ENCODE measurements around the gene LYRM9.
"Not testable (repeated sequence)": the region's sequence is repeated elsewhere in the genome, so short reads cannot be mapped to it uniquely, and the experiment has no call there.

LYRM9 gene

GRCh38 chr17:27917000-27917399, 23.8 kb upstream of the LYRM9 start:
- Histone ChIP-seq H3K36me3 (ENCODE audit: insufficient read depth, insufficient read length, low read length) (no peaks in the 10 kb centered on the region), H3K4me3 (ENCODE audit: insufficient read length, low read depth) (no peak overlapping the region), H3K9ac (ENCODE audit: insufficient read length, low read depth) (no peak overlapping the region), H3K9me3 (ENCODE audit: insufficient read depth, low read length) (no peaks in the 10 kb centered on the region), H3K27me3 (ENCODE audit: insufficient read depth, insufficient read length) (peaks cover 95% of the 10 kb centered on the region), H3K4me1 (ENCODE audit: insufficient read depth, insufficient read length) (peaks cover 3% of the 10 kb centered on the region)
- DNase-seq (ENCODE audit: low read depth, low spot score), result no peak
- no peak for TF ChIP-seq SUZ12 (IDR thresholded peaks at IDR 0.05; ENCODE audit: extremely low read depth, insufficient read depth, insufficient read length)
- no peak for TF ChIP-seq ZNF274 (IDR thresholded peaks at IDR 0.05; ENCODE audit: low read depth, low read length)
- no peak for TF ChIP-seq YY1 (IDR thresholded peaks at IDR 0.05; ENCODE audit: insufficient read depth, insufficient read length)

- peaks cover 95% of the 10 kb centered on the region for H3K27me3 ChIP-seq (ENCODE audit: insufficient read depth, insufficient read length)
- peaks cover 3% of the 10 kb centered on the region for H3K4me1 ChIP-seq (ENCODE audit: insufficient read depth, insufficient read length)
- no peaks in the 10 kb centered on the region for H3K9me3 ChIP-seq (ENCODE audit: insufficient read depth, low read length)
- no peaks in the 10 kb centered on the region for H3K36me3 ChIP-seq (ENCODE audit: insufficient read depth, insufficient read length, low read length)
- DNase-seq (ENCODE audit: low read depth, low spot score), result peak; percentile 62
- no peak for TF ChIP-seq SUZ12 (IDR thresholded peaks at IDR 0.05; ENCODE audit: extremely low read depth, insufficient read depth, insufficient read length)
- no peak for TF ChIP-seq YY1 (IDR thresholded peaks at IDR 0.05; ENCODE audit: insufficient read depth, insufficient read length)
- TF ChIP-seq ZNF274 (IDR thresholded peaks at IDR 0.05; ENCODE audit: low read depth, low read length), result no peak
- no peak overlapping the region for H3K9ac ChIP-seq (ENCODE audit: insufficient read length, low read depth)
- H3K4me3 ChIP-seq (ENCODE audit: insufficient read length, low read depth), result no peak overlapping the region
Measured at GRCh38 chr17:27915709-27916108, 22.5 kb upstream of the LYRM9 start.

GRCh38 chr17:27914382-27914781, 21.2 kb upstream of the LYRM9 start:
- Histone ChIP-seq H3K27me3 (ENCODE audit: insufficient read depth, insufficient read length) (peaks cover 95% of the 10 kb centered on the region), H3K4me1 (ENCODE audit: insufficient read depth, insufficient read length) (peaks cover 3% of the 10 kb centered on the region), H3K36me3 (ENCODE audit: insufficient read depth, insufficient read length, low read length) (no peaks in the 10 kb centered on the region), H3K4me3 (ENCODE audit: insufficient read length, low read depth) (no peak overlapping the region), H3K9ac (ENCODE audit: insufficient read length, low read depth) (no peak overlapping the region), H3K9me3 (ENCODE audit: insufficient read depth, low read length) (no peaks in the 10 kb centered on the region)
- TF ChIP-seq YY1 (IDR thresholded peaks at IDR 0.05; ENCODE audit: insufficient read depth, insufficient read length), result no peak
- TF ChIP-seq SUZ12 (IDR thresholded peaks at IDR 0.05; ENCODE audit: extremely low read depth, insufficient read depth, insufficient read length), result no peak
- no peak for DNase-seq (ENCODE audit: low read depth, low spot score)

- TF ChIP-seq YY1 (IDR thresholded peaks at IDR 0.05; ENCODE audit: insufficient read depth, insufficient read length), result no peak
- TF ChIP-seq SUZ12 (IDR thresholded peaks at IDR 0.05; ENCODE audit: extremely low read depth, insufficient read depth, insufficient read length), result no peak
- no peak for TF ChIP-seq ZNF274 (IDR thresholded peaks at IDR 0.05; ENCODE audit: low read depth, low read length)
- H3K4me1 ChIP-seq (ENCODE audit: insufficient read depth, insufficient read length), result peaks cover 3% of the 10 kb centered on the region
- no peaks in the 10 kb centered on the region for H3K9me3 ChIP-seq (ENCODE audit: insufficient read depth, low read length)
- no peak overlapping the region for H3K4me3 ChIP-seq (ENCODE audit: insufficient read length, low read depth)
- no peak for DNase-seq (ENCODE audit: low read depth, low spot score)
- no peak overlapping the region for H3K9ac ChIP-seq (ENCODE audit: insufficient read length, low read depth)
- peaks cover 95% of the 10 kb centered on the region for H3K27me3 ChIP-seq (ENCODE audit: insufficient read depth, insufficient read length)
- H3K36me3 ChIP-seq (ENCODE audit: insufficient read depth, insufficient read length, low read length), result no peaks in the 10 kb centered on the region
Measured at GRCh38 chr17:27912964-27913363, 19.8 kb upstream of the LYRM9 start.

- peaks cover 95% of the 10 kb centered on the region for H3K27me3 ChIP-seq (ENCODE audit: insufficient read depth, insufficient read length)
- not testable (repeated sequence) for H3K4me1 ChIP-seq (ENCODE audit: insufficient read depth, insufficient read length); H3K4me3 ChIP-seq (ENCODE audit: insufficient read length, low read depth); H3K9me3 ChIP-seq (ENCODE audit: insufficient read depth, low read length); H3K9ac ChIP-seq (ENCODE audit: insufficient read length, low read depth); DNase-seq (ENCODE audit: low read depth, low spot score); H3K36me3 ChIP-seq (ENCODE audit: insufficient read depth, insufficient read length, low read length)
Measured at GRCh38 chr17:27912299-27912698, 19.1 kb upstream of the LYRM9 start.

GRCh38 chr17:27907976-27908558, 14.9 kb upstream of the LYRM9 start:
- Histone ChIP-seq H3K9me3 (ENCODE audit: insufficient read depth, low read length) (peaks cover 8% of the 10 kb centered on the region; the same call in 1 of the 2 replicates), H3K27me3 (ENCODE audit: insufficient read depth, insufficient read length) (peaks cover 96% of the 10 kb centered on the region), H3K4me1 (ENCODE audit: insufficient read depth, insufficient read length) (no peaks in the 10 kb centered on the region), H3K9ac (ENCODE audit: insufficient read length, low read depth) (no peak overlapping the region), H3K4me3 (ENCODE audit: insufficient read length, low read depth) (no peak overlapping the region), H3K36me3 (ENCODE audit: insufficient read depth, insufficient read length, low read length) (no peaks in the 10 kb centered on the region)
- no peak for TF ChIP-seq SUZ12 (IDR thresholded peaks at IDR 0.05; ENCODE audit: extremely low read depth, insufficient read depth, insufficient read length)
- TF ChIP-seq YY1 (IDR thresholded peaks at IDR 0.05; ENCODE audit: insufficient read depth, insufficient read length), result no peak
- TF ChIP-seq ZNF274 (IDR thresholded peaks at IDR 0.05; ENCODE audit: low read depth, low read length), result no peak
- no peak for DNase-seq (ENCODE audit: low read depth, low spot score)

- DNase-seq (ENCODE audit: low read depth, low spot score), result no peak
- Histone ChIP-seq H3K4me3 (ENCODE audit: insufficient read length, low read depth) (no peak overlapping the region), H3K9me3 (ENCODE audit: insufficient read depth, low read length) (peaks cover 8% of the 10 kb centered on the region; the same call in 1 of the 2 replicates), H3K27me3 (ENCODE audit: insufficient read depth, insufficient read length) (peaks cover 96% of the 10 kb centered on the region), H3K36me3 (ENCODE audit: insufficient read depth, insufficient read length, low read length) (no peaks in the 10 kb centered on the region), H3K4me1 (ENCODE audit: insufficient read depth, insufficient read length) (no peaks in the 10 kb centered on the region), H3K9ac (ENCODE audit: insufficient read length, low read depth) (no peak overlapping the region)
- no peak for TF ChIP-seq SUZ12 (IDR thresholded peaks at IDR 0.05; ENCODE audit: extremely low read depth, insufficient read depth, insufficient read length)
- no peak for TF ChIP-seq YY1 (IDR thresholded peaks at IDR 0.05; ENCODE audit: insufficient read depth, insufficient read length)
- no peak for TF ChIP-seq ZNF274 (IDR thresholded peaks at IDR 0.05; ENCODE audit: low read depth, low read length)
Measured at GRCh38 chr17:27906623-27907022, 13.5 kb upstream of the LYRM9 start.

GRCh38 chr17:27906226-27906580, 13.0 kb upstream of the LYRM9 start:
- H3K9ac ChIP-seq (ENCODE audit: insufficient read length, low read depth), result no peak overlapping the region
- no peaks in the 10 kb centered on the region for H3K36me3 ChIP-seq (ENCODE audit: insufficient read depth, insufficient read length, low read length)
- H3K9me3 ChIP-seq (ENCODE audit: insufficient read depth, low read length), result peaks cover 8% of the 10 kb centered on the region; the same call in 1 of the 2 replicates
- H3K4me3 ChIP-seq (ENCODE audit: insufficient read length, low read depth), result no peak overlapping the region
- H3K27me3 ChIP-seq (ENCODE audit: insufficient read depth, insufficient read length), result peaks cover 92% of the 10 kb centered on the region
- no peak for TF ChIP-seq ZNF274 (IDR thresholded peaks at IDR 0.05; ENCODE audit: low read depth, low read length)
- TF ChIP-seq YY1 (IDR thresholded peaks at IDR 0.05; ENCODE audit: insufficient read depth, insufficient read length), result no peak
- no peak for TF ChIP-seq SUZ12 (IDR thresholded peaks at IDR 0.05; ENCODE audit: extremely low read depth, insufficient read depth, insufficient read length)
- no peak for DNase-seq (ENCODE audit: low read depth, low spot score)
- no peaks in the 10 kb centered on the region for H3K4me1 ChIP-seq (ENCODE audit: insufficient read depth, insufficient read length)
